Stimulated activated CD4-positive, alpha-beta T cell treated with anti-CD3 and anti-CD28 coated beads, Interleukin-1b, Interleukin-23, amount 100 ng/mL, for 4 hours (primary cell): ENCODE results near the gene CCSER1.
"Not testable (repeated sequence)": the region's sequence is repeated elsewhere in the genome, so short reads cannot be mapped to it uniquely, and the experiment has no call there.

Source experiments
- DNase-seq, 2 donors: peaks; one replicate each; pipeline ENCODE4 v3.0.0-alpha.2; 2020; ENCODE audit warnings: low read depth in 2 of 2

CCSER1 gene

GRCh38 chr4:90445380-90445779 lies 318.2 kb downstream of the CCSER1 start:
- no peak for DNase-seq

GRCh38 chr4:90449626-90450025 lies 322.4 kb downstream of the CCSER1 start:
- no peak for DNase-seq

- no peak for DNase-seq
These were observed 329.7 kb downstream of the CCSER1 start for GRCh38 chr4:90456891-90457290.

GRCh38 chr4:90457817-90458216 lies 330.6 kb downstream of the CCSER1 start:
- no peak for DNase-seq

GRCh38 chr4:90458576-90458975 lies 331.4 kb downstream of the CCSER1 start:
- no peak for DNase-seq

GRCh38 chr4:90474484-90474883 lies 347.3 kb downstream of the CCSER1 start:
- no peak for DNase-seq

- DNase-seq, result no peak
These were observed 348.8 kb downstream of the CCSER1 start for GRCh38 chr4:90476019-90476418.

GRCh38 chr4:90476586-90476985 lies 349.4 kb downstream of the CCSER1 start:
- no peak for DNase-seq

GRCh38 chr4:90484894-90485293 lies 357.7 kb downstream of the CCSER1 start:
- not testable (repeated sequence) for DNase-seq

- DNase-seq, result no peak
These were observed 359.2 kb downstream of the CCSER1 start for GRCh38 chr4:90486346-90486745.

GRCh38 chr4:90495211-90495610 lies 368.0 kb downstream of the CCSER1 start:
- DNase-seq, result no peak

- no peak for DNase-seq
These were observed 368.7 kb downstream of the CCSER1 start for GRCh38 chr4:90495936-90496335.

- DNase-seq, result no peak
These were observed 371.0 kb downstream of the CCSER1 start for GRCh38 chr4:90498175-90498574.

- no peak for DNase-seq
These were observed 376.5 kb downstream of the CCSER1 start for GRCh38 chr4:90503677-90504076.

GRCh38 chr4:90515191-90515590 lies 388.0 kb downstream of the CCSER1 start:
- no peak for DNase-seq

- DNase-seq, result no peak
These were observed 401.4 kb downstream of the CCSER1 start for GRCh38 chr4:90528551-90528950.

GRCh38 chr4:90536408-90536807 lies 409.2 kb downstream of the CCSER1 start:
- no peak for DNase-seq

- no peak for DNase-seq
These were observed 410.3 kb downstream of the CCSER1 start for GRCh38 chr4:90537491-90537890.

GRCh38 chr4:90540536-90540935 lies 413.3 kb downstream of the CCSER1 start:
- no peak for DNase-seq

- DNase-seq, result no peak
These were observed 415.0 kb downstream of the CCSER1 start for GRCh38 chr4:90542216-90542615.

- no peak for DNase-seq
These were observed 416.4 kb downstream of the CCSER1 start for GRCh38 chr4:90543419-90544170.

GRCh38 chr4:90544532-90545045 lies 417.4 kb downstream of the CCSER1 start:
- no peak for DNase-seq

- no peak for DNase-seq
These were observed 418.2 kb downstream of the CCSER1 start for GRCh38 chr4:90545380-90545779.

- no peak for DNase-seq
These were observed 418.9 kb downstream of the CCSER1 start for GRCh38 chr4:90546114-90546513.
